H1 (cell line): ENCODE results near the gene OR10AD1. TPM values are rescaled to one million over a fixed set of nuclear protein-coding genes. Genes with fewer than 3 reads are reported as not detected.

Experiments used
- HDAC2 ChIP-seq, 2 experiments: fragments of 300-600 bp in 1 of 2; sonication (generic) in 1 of 2; IDR thresholded peaks; 2 replicates each; pipeline ENCODE4 v1.6.1; 2011 to 2012; ENCODE audit warnings: low read depth in 2 of 2, low read length in 2 of 2, mild to moderate bottlenecking in 2 of 2, moderate library complexity in 2 of 2, borderline replicate concordance in 1 of 2, inconsistent platforms in 1 of 2
- polyA plus RNA-seq, 7 experiments: library from polyadenylated mRNA; depleted of rRNA in 3 of 7; stranded (reverse) in 5 of 7; unstranded in 2 of 7; fragments of >200 nt in 5 of 7; fragments of 200-250 nt in 2 of 7; gene quantifications; 1 replicate in 5 of 7; 2 replicates in 1 of 7; 4 replicates in 1 of 7; pipeline versions ENCODE4 v1.2.1 to v1.2.3, GENCODE V29; 2011 to 2013; ENCODE audit warnings: missing spikeins in 2 of 7, mixed read lengths in 2 of 7
- total RNA-seq: library from RNA; stranded (reverse); fragmentation: NEBNext Ultra II Directional; extraction: Animal tissue kit (Norgen Biotek cat#: 25700); gene quantifications from 2 replicates; pipeline ENCODE4 v1.2.1, GENCODE V29; 2021

Gene OR10AD1
- total and polyA plus RNA-seq, 2 of the 8 experiments (the other 6 are each of a cell fraction or from before 2014, with no cell fraction given) = not detected

- TF ChIP-seq HDAC2 (IDR thresholded peaks at IDR 0.05; ENCODE audit: borderline replicate concordance in 1 of 2, low read depth in 2 of 2, low read length in 2 of 2) = no peak
- TF ChIP-seq, all 59 proteins: peak for 0
Observed at GRCh38 chr12:48201516-48201915, 1.6 kb downstream of the OR10AD1 start (continued).
